Activated gamma-delta T cell treated with Interleukin-2 at 50 U/mL for 16 hours (primary cell): Measurements from ENCODE around the gene ADAM12.
"Not testable (repeated sequence)": the region's sequence is repeated elsewhere in the genome, so short reads cannot be mapped to it uniquely, and the experiment has no call there.

Experiments used
- DNase-seq: peaks from one replicate; pipeline ENCODE4 v3.0.0-alpha.2; 2020

The ADAM12 gene

GRCh38 chr10:126256864-126257263, 131.4 kb downstream of the ADAM12 start:
- no peak for DNase-seq

GRCh38 chr10:126255313-126255712, 133.0 kb downstream of the ADAM12 start:
- DNase-seq, result no peak

GRCh38 chr10:126253611-126253998, 134.7 kb downstream of the ADAM12 start:
- DNase-seq, result no peak

GRCh38 chr10:126252884-126253610, 135.2 kb downstream of the ADAM12 start:
- no peak for DNase-seq

- DNase-seq, result no peak
Observed at GRCh38 chr10:126251778-126252407, 136.4 kb downstream of the ADAM12 start.

- DNase-seq, result no peak
Observed at GRCh38 chr10:126250527-126251310, 137.6 kb downstream of the ADAM12 start.

- no peak for DNase-seq
Observed at GRCh38 chr10:126250045-126250444, 138.2 kb downstream of the ADAM12 start.

- no peak for DNase-seq
Observed at GRCh38 chr10:126247446-126247975, 140.8 kb downstream of the ADAM12 start.

- DNase-seq, result not testable (repeated sequence)
Observed at GRCh38 chr10:126246396-126246795, 141.9 kb downstream of the ADAM12 start.

- no peak for DNase-seq
Observed at GRCh38 chr10:126245501-126245900, 142.8 kb downstream of the ADAM12 start.

- no peak for DNase-seq
Observed at GRCh38 chr10:126243971-126244370, 144.3 kb downstream of the ADAM12 start.

GRCh38 chr10:126243306-126243705, 145.0 kb downstream of the ADAM12 start:
- DNase-seq, result no peak

GRCh38 chr10:126242397-126243260, 145.6 kb downstream of the ADAM12 start:
- no peak for DNase-seq

- DNase-seq, result no peak
Observed at GRCh38 chr10:126240483-126240882, 147.8 kb downstream of the ADAM12 start.

- DNase-seq, result no peak
Observed at GRCh38 chr10:126239844-126240243, 148.4 kb downstream of the ADAM12 start.

- no peak for DNase-seq
Observed at GRCh38 chr10:126235979-126236851, 152.1 kb downstream of the ADAM12 start.

- no peak for DNase-seq
Observed at GRCh38 chr10:126235091-126235978, 152.9 kb downstream of the ADAM12 start.

- no peak for DNase-seq
Observed at GRCh38 chr10:126234630-126235029, 153.6 kb downstream of the ADAM12 start.

- DNase-seq, result no peak
Observed at GRCh38 chr10:126233182-126234148, 154.8 kb downstream of the ADAM12 start.
